GM23338 (cell line): ENCODE measurements around the gene SUN5. TPM values are rescaled to one million over a fixed set of nuclear protein-coding genes. Genes with fewer than 3 reads are reported as not detected.

Experiments
- ATAC-seq: fragments of 200-7000 bp; cut with Tn5 transposase; 3 replicates; pipeline ENCODE4 v1.9.1; 2020
- DNase-seq: peaks from one replicate; pipeline ENCODE4 v3.0.0-alpha.2; 2015; ENCODE audit warnings: low spot score
- H2AFZ ChIP-seq: fragments of 200-600 bp; sonication (generic); 2 replicates; pipeline ENCODE4 v1.8.0; 2016; ENCODE audit warnings: antibody characterized with exemption, mild to moderate bottlenecking, moderate library complexity
- H3F3A ChIP-seq: fragments of 200-600 bp; sonication (generic); replicated peaks from 2 replicates; pipeline ENCODE4 v1.8.0; 2017; ENCODE audit warnings: antibody characterized with exemption, mixed run types, low read depth
- H3K27ac ChIP-seq: fragments of 200-600 bp; sonication (generic); 2 replicates; pipeline ENCODE4 v1.6.1; 2016; ENCODE audit warnings: low read depth
- H3K27me3 ChIP-seq: fragments of 200-600 bp; sonication (generic); 2 replicates; pipeline ENCODE4 v1.8.0; 2016; ENCODE audit warnings: mild to moderate bottlenecking, mixed run types, moderate library complexity; ENCODE audit not compliant: insufficient read depth
- H3K36me3 ChIP-seq: fragments of 200-600 bp; sonication (generic); 2 replicates; pipeline ENCODE4 v1.8.0; 2016; ENCODE audit warnings: mild to moderate bottlenecking; ENCODE audit not compliant: insufficient read depth
- H3K4me1 ChIP-seq: fragments of 200-600 bp; sonication (generic); 2 replicates; pipeline ENCODE4 v1.8.0; 2016; ENCODE audit warnings: mild to moderate bottlenecking, moderate library complexity; ENCODE audit not compliant: insufficient read depth
- H3K4me2 ChIP-seq: fragments of 200-600 bp; sonication (generic); 2 replicates; pipeline ENCODE4 v1.7.1; 2017; ENCODE audit warnings: mixed run types
- H3K4me3 ChIP-seq: fragments of 200-600 bp; sonication (generic); 2 replicates; pipeline ENCODE4 v1.6.1; 2016; ENCODE audit warnings: mixed run types
- H3K79me2 ChIP-seq: fragments of 200-600 bp; sonication (generic); replicated peaks from 2 replicates; pipeline ENCODE4 v1.8.0; 2017; ENCODE audit warnings: mild to moderate bottlenecking; ENCODE audit not compliant: insufficient read depth
- H3K9me2 ChIP-seq: fragments of 200-600 bp; sonication (generic); 2 replicates; pipeline ENCODE4 v1.8.0; 2017; ENCODE audit not compliant: insufficient read depth
- H4K20me1 ChIP-seq: fragments of 200-600 bp; sonication (generic); replicated peaks from 2 replicates; pipeline ENCODE4 v1.8.0; 2017; ENCODE audit warnings: mild to moderate bottlenecking; ENCODE audit not compliant: insufficient read depth
- H3K27ac Mint-ChIP-seq: 2 replicates; pipeline ENCODE4 v1.8.0; 2020; ENCODE audit warnings: inconsistent platforms, mild to moderate bottlenecking, moderate library complexity, mixed read lengths
- H3K27me3 Mint-ChIP-seq: 3 replicates; pipeline ENCODE4 v1.8.0; 2022; ENCODE audit warnings: low read depth, mild to moderate bottlenecking, moderate library complexity, mixed read lengths, inconsistent platforms; ENCODE audit not compliant: insufficient read depth, poor library complexity
- H3K36me3 Mint-ChIP-seq: 3 replicates; pipeline ENCODE4 v1.8.0; 2021; ENCODE audit warnings: low read depth, mild to moderate bottlenecking, inconsistent platforms, moderate library complexity, mixed read lengths
- H3K4me1 Mint-ChIP-seq: 3 replicates; pipeline ENCODE4 v1.8.0; 2020; ENCODE audit warnings: mild to moderate bottlenecking, inconsistent platforms, mixed read lengths
- H3K4me3 Mint-ChIP-seq: 3 replicates; pipeline ENCODE4 v1.8.0; 2021; ENCODE audit warnings: moderate library complexity, mild to moderate bottlenecking, inconsistent platforms, mixed read lengths
- H3K9me3 Mint-ChIP-seq: 3 replicates; pipeline ENCODE4 v1.8.0; 2020; ENCODE audit warnings: moderate library complexity, mild to moderate bottlenecking, inconsistent platforms, mixed read lengths
- CREB1 ChIP-seq: fragments of 250-450 bp; sonication (Bioruptor Pico); IDR thresholded peaks from 2 replicates; pipeline ENCODE4 v1.5.0; 2020; ENCODE audit warnings: low read depth, mild to moderate bottlenecking, moderate library complexity
- EZH2 ChIP-seq: fragments of 200-600 bp; sonication (generic); IDR thresholded peaks from one replicate; pipeline ENCODE4 v1.8.0; 2017; ENCODE audit warnings: antibody characterized with exemption, mild to moderate bottlenecking, low read depth; ENCODE audit not compliant: unreplicated experiment
- EZH2phosphoT487 ChIP-seq: fragments of 200-600 bp; sonication (generic); IDR thresholded peaks from one replicate; pipeline ENCODE4 v1.8.1; 2018; ENCODE audit warnings: antibody characterized with exemption; ENCODE audit not compliant: unreplicated experiment
- NANOG ChIP-seq: IDR thresholded peaks from 2 replicates; pipeline ENCODE4 v1.6.1; 2016; ENCODE audit warnings: antibody characterized with exemption, borderline replicate concordance
- STAT1 ChIP-seq: IDR thresholded peaks from one replicate; pipeline ENCODE4 v1.6.1; 2016; ENCODE audit warnings: antibody characterized with exemption; ENCODE audit not compliant: unreplicated experiment
- ZNF114 ChIP-seq: fragments of 250-450 bp; sonication (Bioruptor Pico); IDR thresholded peaks from 2 replicates; pipeline ENCODE4 v1.5.0; 2020; ENCODE audit warnings: mild to moderate bottlenecking, moderate library complexity
- ZNF331 ChIP-seq: fragments of 250-450 bp; sonication (Bioruptor Pico); IDR thresholded peaks from 2 replicates; pipeline ENCODE4 v1.5.0; 2020; ENCODE audit warnings: low read depth, mild to moderate bottlenecking, moderate library complexity
- polyA plus RNA-seq: library from polyadenylated mRNA; unstranded; fragments of >200 nt; fragmentation: Nextera tagmentation; extraction: Ambion mirVana; gene quantifications from 2 replicates; pipeline ENCODE4 v1.2.1, GENCODE V29; 2016
- total RNA-seq: library from RNA; depleted of rRNA; stranded (reverse); fragments of >200 nt; shearing (Covaris generic); gene quantifications from 2 replicates; pipeline ENCODE4 v1.2.3, GENCODE V29; 2014
- TF ChIP-seq, protein P1 (sequence below): fragments of 250-450 bp; sonication (Bioruptor Pico); IDR thresholded peaks from 2 replicates; pipeline ENCODE4 v1.5.0; 2020; ENCODE audit warnings: mild to moderate bottlenecking, moderate library complexity
- TF ChIP-seq, protein P2 (sequence below): IDR thresholded peaks from 2 replicates; pipeline ENCODE4 v1.6.1; 2016; ENCODE audit warnings: antibody characterized with exemption
- TF ChIP-seq, protein P3 (sequence below), 2 experiments: fragments of 200-600 bp in 1 of 2; sonication (generic) in 1 of 2; conservative IDR thresholded peaks; 2 replicates each; pipeline versions ENCODE4 v1.5.1 to v1.6.1; 2016 to 2017; ENCODE audit warnings: antibody characterized with exemption in 2 of 2, low read depth in 2 of 2, mild to moderate bottlenecking in 2 of 2, moderate library complexity in 1 of 2

The SUN5 gene
- total and polyA plus RNA-seq, 2 experiments from 2014 or later, result not detected

DNA sequence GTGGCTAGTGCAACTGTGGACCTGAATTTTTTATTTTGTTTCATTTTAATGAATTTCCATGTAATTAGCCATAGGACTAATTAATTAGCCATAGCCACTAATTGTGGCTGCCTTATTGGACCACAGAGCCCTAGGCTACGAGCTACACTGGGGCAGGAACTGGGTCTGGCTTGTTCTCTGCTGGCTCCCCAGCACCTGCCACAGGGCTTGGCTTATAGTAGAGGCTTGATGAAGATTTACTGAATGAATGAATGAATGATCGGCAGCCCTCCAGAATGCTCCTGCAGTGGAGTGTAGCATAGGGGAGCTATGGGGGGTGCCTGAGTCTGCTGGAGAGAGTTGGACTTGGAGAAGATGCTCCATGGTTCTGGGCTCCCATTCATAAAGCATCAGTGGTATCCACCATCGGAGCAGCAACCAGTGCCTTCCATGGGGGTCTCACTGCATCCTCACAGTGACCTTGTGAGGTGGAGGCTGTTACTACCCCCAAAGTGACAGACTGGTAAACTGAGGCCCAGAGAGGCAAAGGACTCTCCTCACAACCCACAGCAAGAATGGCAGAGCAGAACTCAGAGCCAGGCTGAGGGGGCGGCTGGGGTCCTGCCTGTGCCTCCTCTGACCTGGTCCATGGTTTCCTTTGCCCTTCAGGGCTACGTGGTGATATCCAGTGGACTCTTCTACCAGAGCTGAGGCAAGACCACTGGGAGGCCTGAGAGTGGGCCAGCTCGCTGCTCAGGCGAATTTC is 18.6 kb upstream of the SUN5 start (continued):
- TF ChIP-seq, protein P1, sequence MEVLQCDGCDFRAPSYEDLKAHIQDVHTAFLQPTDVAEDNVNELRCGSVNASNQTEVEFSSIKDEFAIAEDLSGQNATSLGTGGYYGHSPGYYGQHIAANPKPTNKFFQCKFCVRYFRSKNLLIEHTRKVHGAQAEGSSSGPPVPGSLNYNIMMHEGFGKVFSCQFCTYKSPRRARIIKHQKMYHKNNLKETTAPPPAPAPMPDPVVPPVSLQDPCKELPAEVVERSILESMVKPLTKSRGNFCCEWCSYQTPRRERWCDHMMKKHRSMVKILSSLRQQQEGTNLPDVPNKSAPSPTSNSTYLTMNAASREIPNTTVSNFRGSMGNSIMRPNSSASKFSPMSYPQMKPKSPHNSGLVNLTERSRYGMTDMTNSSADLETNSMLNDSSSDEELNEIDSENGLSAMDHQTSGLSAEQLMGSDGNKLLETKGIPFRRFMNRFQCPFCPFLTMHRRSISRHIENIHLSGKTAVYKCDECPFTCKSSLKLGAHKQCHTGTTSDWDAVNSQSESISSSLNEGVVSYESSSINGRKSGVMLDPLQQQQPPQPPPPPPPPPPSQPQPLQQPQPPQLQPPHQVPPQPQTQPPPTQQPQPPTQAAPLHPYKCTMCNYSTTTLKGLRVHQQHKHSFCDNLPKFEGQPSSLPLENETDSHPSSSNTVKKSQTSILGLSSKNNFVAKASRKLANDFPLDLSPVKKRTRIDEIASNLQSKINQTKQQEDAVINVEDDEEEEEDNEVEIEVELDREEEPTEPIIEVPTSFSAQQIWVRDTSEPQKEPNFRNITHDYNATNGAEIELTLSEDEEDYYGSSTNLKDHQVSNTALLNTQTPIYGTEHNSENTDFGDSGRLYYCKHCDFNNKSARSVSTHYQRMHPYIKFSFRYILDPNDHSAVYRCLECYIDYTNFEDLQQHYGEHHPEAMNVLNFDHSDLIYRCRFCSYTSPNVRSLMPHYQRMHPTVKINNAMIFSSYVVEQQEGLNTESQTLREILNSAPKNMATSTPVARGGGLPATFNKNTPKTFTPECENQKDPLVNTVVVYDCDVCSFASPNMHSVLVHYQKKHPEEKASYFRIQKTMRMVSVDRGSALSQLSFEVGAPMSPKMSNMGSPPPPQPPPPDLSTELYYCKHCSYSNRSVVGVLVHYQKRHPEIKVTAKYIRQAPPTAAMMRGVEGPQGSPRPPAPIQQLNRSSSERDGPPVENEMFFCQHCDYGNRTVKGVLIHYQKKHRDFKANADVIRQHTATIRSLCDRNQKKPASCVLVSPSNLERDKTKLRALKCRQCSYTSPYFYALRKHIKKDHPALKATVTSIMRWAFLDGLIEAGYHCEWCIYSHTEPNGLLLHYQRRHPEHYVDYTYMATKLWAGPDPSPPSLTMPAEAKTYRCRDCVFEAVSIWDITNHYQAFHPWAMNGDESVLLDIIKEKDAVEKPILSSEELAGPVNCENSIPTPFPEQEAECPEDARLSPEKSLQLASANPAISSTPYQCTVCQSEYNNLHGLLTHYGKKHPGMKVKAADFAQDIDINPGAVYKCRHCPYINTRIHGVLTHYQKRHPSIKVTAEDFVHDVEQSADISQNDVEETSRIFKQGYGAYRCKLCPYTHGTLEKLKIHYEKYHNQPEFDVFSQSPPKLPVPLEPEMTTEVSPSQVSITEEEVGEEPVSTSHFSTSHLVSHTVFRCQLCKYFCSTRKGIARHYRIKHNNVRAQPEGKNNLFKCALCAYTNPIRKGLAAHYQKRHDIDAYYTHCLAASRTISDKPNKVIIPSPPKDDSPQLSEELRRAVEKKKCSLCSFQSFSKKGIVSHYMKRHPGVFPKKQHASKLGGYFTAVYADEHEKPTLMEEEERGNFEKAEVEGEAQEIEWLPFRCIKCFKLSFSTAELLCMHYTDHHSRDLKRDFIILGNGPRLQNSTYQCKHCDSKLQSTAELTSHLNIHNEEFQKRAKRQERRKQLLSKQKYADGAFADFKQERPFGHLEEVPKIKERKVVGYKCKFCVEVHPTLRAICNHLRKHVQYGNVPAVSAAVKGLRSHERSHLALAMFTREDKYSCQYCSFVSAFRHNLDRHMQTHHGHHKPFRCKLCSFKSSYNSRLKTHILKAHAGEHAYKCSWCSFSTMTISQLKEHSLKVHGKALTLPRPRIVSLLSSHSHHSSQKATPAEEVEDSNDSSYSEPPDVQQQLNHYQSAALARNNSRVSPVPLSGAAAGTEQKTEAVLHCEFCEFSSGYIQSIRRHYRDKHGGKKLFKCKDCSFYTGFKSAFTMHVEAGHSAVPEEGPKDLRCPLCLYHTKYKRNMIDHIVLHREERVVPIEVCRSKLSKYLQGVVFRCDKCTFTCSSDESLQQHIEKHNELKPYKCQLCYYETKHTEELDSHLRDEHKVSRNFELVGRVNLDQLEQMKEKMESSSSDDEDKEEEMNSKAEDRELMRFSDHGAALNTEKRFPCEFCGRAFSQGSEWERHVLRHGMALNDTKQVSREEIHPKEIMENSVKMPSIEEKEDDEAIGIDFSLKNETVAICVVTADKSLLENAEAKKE (CRISPR knock-in tag), result no peak
- TF ChIP-seq, protein P2, sequence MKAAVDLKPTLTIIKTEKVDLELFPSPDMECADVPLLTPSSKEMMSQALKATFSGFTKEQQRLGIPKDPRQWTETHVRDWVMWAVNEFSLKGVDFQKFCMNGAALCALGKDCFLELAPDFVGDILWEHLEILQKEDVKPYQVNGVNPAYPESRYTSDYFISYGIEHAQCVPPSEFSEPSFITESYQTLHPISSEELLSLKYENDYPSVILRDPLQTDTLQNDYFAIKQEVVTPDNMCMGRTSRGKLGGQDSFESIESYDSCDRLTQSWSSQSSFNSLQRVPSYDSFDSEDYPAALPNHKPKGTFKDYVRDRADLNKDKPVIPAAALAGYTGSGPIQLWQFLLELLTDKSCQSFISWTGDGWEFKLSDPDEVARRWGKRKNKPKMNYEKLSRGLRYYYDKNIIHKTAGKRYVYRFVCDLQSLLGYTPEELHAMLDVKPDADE, result no peak
- TF ChIP-seq ZNF114 (CRISPR knock-in tag) (no peak), EZH2phosphoT487 (no peak), STAT1 (no peak), NANOG (no peak)

DNA sequence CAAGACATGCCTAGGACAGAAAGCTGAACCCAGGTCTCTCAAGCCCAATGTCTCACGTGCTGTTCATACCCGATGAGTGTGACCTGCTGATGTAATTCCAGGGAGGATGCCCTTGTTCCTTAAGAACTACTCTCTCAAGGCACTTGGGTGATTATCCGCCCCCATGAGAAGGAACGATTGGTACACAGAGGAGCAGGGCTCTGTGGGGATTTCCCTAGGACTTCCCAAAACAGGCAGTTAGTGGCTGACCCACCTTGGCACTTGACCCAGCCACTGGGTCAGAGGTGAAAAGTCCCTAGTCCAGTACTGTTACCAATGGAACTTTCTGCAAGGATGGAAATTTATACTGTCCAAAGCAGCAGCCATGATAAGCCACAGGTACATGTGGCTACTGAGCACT is 18.1 kb upstream of the SUN5 start:
- Mint-ChIP-seq H3K9me3 (no peaks in the 10 kb centered on the region), H3K27me3 (peaks cover 6% of the 10 kb centered on the region), H3K36me3 (no peaks in the 10 kb centered on the region)
- TF ChIP-seq, protein P3, sequence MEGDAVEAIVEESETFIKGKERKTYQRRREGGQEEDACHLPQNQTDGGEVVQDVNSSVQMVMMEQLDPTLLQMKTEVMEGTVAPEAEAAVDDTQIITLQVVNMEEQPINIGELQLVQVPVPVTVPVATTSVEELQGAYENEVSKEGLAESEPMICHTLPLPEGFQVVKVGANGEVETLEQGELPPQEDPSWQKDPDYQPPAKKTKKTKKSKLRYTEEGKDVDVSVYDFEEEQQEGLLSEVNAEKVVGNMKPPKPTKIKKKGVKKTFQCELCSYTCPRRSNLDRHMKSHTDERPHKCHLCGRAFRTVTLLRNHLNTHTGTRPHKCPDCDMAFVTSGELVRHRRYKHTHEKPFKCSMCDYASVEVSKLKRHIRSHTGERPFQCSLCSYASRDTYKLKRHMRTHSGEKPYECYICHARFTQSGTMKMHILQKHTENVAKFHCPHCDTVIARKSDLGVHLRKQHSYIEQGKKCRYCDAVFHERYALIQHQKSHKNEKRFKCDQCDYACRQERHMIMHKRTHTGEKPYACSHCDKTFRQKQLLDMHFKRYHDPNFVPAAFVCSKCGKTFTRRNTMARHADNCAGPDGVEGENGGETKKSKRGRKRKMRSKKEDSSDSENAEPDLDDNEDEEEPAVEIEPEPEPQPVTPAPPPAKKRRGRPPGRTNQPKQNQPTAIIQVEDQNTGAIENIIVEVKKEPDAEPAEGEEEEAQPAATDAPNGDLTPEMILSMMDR (conservative IDR thresholded peaks at IDR 0.05; ENCODE audit: low read depth in 2 of 2), result no peak
- TF ChIP-seq EZH2, result no peak
- TF ChIP-seq ZNF331 (CRISPR knock-in tag), result no peak
- TF ChIP-seq EZH2phosphoT487, result no peak
- no peak for TF ChIP-seq CREB1 (CRISPR knock-in tag)

More for the DNA sequence above, 18.1 kb upstream of the SUN5 start:
- Mint-ChIP-seq H3K4me1 (no peaks in the 10 kb centered on the region), H3K27ac (no peak overlapping the region), H3K4me3 (no peak overlapping the region)
- no peaks in the 10 kb centered on the region for H3K36me3 ChIP-seq
- H3K4me3 ChIP-seq, result no peak overlapping the region
- H3K4me1 ChIP-seq, result no peaks in the 10 kb centered on the region
- H3K79me2 ChIP-seq, result no peaks in the 10 kb centered on the region
- H3K9me2 ChIP-seq, result 0 out of 2 replicates have a peak, but pooled peaks cover 6% of the 10 kb centered on the region
- no peaks in the 10 kb centered on the region for H3K27me3 ChIP-seq
- H3K27ac ChIP-seq, result no peak overlapping the region
- H3F3A ChIP-seq, result no peaks in the 10 kb centered on the region
- no peak for ATAC-seq
- no peak for DNase-seq
- H4K20me1 ChIP-seq, result no peaks in the 10 kb centered on the region
- H2AFZ ChIP-seq, result no peak overlapping the region
- H3K4me2 ChIP-seq, result no peak overlapping the region
